DND-41 (cell line): ENCODE measurements around the gene IL12B.
"Not testable (repeated sequence)": the region's sequence is repeated elsewhere in the genome, so short reads cannot be mapped to it uniquely, and the experiment has no call there.

ENCODE experiments used
- ATAC-seq: fragments of 200-7000 bp; cut with Tn5 transposase; 3 replicates; pipeline ENCODE4 v1.9.1; 2021; ENCODE audit warnings: low read depth; ENCODE audit not compliant: insufficient read depth
- DNase-seq: peaks from one replicate; pipeline ENCODE4 v3.0.0-alpha.2; 2020
- H2AFZ ChIP-seq: 2 replicates; pipeline ENCODE4 v1.6.0; 2012; ENCODE audit warnings: low read depth, low read length
- H3K27ac ChIP-seq: 2 replicates; pipeline ENCODE4 v1.5.1; 2012; ENCODE audit warnings: low read length, inconsistent platforms
- H3K27me3 ChIP-seq: fragments of 200-600 bp; sonication (generic); 2 replicates; pipeline ENCODE4 v1.6.0; 2012; ENCODE audit warnings: low read length, mild to moderate bottlenecking, inconsistent platforms; ENCODE audit not compliant: insufficient read depth, poor library complexity
- H3K36me3 ChIP-seq: 2 replicates; pipeline ENCODE4 v1.5.1; 2012; ENCODE audit warnings: low read length, inconsistent platforms; ENCODE audit not compliant: insufficient read depth
- H3K4me1 ChIP-seq: 2 replicates; pipeline ENCODE4 v1.5.1; 2012; ENCODE audit warnings: mild to moderate bottlenecking, low read length; ENCODE audit not compliant: insufficient read depth
- H3K4me2 ChIP-seq: 2 replicates; pipeline ENCODE4 v1.6.0; 2012; ENCODE audit warnings: mild to moderate bottlenecking, moderate library complexity, low read length, inconsistent platforms; ENCODE audit not compliant: insufficient read depth
- H3K4me3 ChIP-seq, 2 experiments: fragments of 200-600 bp in 1 of 2; shearing (Covaris generic) in 1 of 2; 2 replicates each; pipeline ENCODE4 v1.5.1; 2012 to 2016; ENCODE audit warnings: inconsistent platforms in 2 of 2, low read length in 2 of 2, mild to moderate bottlenecking in 2 of 2, low read depth in 1 of 2, moderate library complexity in 1 of 2
- H3K79me2 ChIP-seq: 2 replicates; pipeline ENCODE4 v1.6.0; 2012; ENCODE audit warnings: low read length, inconsistent platforms; ENCODE audit not compliant: insufficient read depth
- H3K9ac ChIP-seq: 2 replicates; pipeline ENCODE4 v1.6.0; 2012; ENCODE audit warnings: low read depth, mild to moderate bottlenecking, inconsistent platforms, low read length, moderate library complexity
- H3K9me3 ChIP-seq: 2 replicates; pipeline ENCODE4 v1.5.1; 2012; ENCODE audit warnings: low read length, moderate library complexity, mild to moderate bottlenecking, inconsistent platforms; ENCODE audit not compliant: insufficient read depth, severe bottlenecking
- H4K20me1 ChIP-seq: 2 replicates; pipeline ENCODE4 v1.6.0; 2012; ENCODE audit warnings: low read length; ENCODE audit not compliant: insufficient read depth
- CTCF ChIP-seq: IDR thresholded peaks from 2 replicates; pipeline ENCODE4 v1.5.1; 2012; ENCODE audit warnings: borderline replicate concordance, low read length, moderate library complexity, mild to moderate bottlenecking; ENCODE audit not compliant: poor library complexity, severe bottlenecking; ENCODE audit errors: extremely low read depth
- EZH2 ChIP-seq: IDR thresholded peaks from 3 replicates; pipeline ENCODE4 v1.6.1; 2012; ENCODE audit warnings: borderline replicate concordance, low read depth, mild to moderate bottlenecking, moderate library complexity, low read length, inconsistent platforms; ENCODE audit not compliant: severe bottlenecking

Gene IL12B

GRCh38 chr5:159273923-159274322 is 56.4 kb downstream of the IL12B start:
- Histone ChIP-seq H3K4me1 (no peaks in the 10 kb centered on the region), H2AFZ (no peak overlapping the region), H3K27ac (no peak overlapping the region), H3K4me3 (no peak overlapping the region), H3K27me3 (no peaks in the 10 kb centered on the region), H3K79me2 (no peaks in the 10 kb centered on the region), H3K4me2 (no peak overlapping the region), H3K9ac (no peak overlapping the region), H3K36me3 (peaks cover 68% of the 10 kb centered on the region), H3K9me3 (no peaks in the 10 kb centered on the region), H4K20me1 (no peaks in the 10 kb centered on the region)
- TF ChIP-seq CTCF (no peak), EZH2 (no peak)
- DNase-seq: no peak
- ATAC-seq: no peak

DNA sequence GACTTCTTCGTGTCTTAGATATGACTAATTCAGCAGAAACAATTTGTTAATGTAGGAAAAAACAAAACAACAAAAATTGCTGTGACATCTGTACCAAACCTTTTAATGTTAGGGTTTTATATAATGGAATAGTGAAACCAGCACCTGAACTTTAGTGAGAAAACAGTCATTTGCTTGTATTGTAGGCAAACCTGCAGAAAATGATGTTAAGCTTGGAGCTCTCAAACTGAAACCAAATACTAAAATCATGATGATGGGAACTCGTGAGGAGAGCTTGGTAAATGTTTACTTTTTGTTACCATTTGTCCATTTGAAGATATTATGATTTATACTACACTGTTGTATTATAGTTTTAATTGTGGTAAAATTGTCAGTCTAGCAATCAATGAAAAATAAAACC is 60.6 kb downstream of the IL12B start:
- Histone ChIP-seq H3K4me2 (no peak overlapping the region), H4K20me1 (no peaks in the 10 kb centered on the region), H3K9ac (no peak overlapping the region), H3K9me3 (peaks cover 3% of the 10 kb centered on the region), H3K27ac (no peak overlapping the region), H3K36me3 (peaks cover 54% of the 10 kb centered on the region; the same call in 1 of the 2 replicates), H3K4me1 (peaks cover under 1% of the 10 kb centered on the region; the same call in 1 of the 2 replicates), H2AFZ (no peak overlapping the region), H3K27me3 (no peaks in the 10 kb centered on the region), H3K4me3 (no peak overlapping the region), H3K79me2 (peaks cover 11% of the 10 kb centered on the region; the same call in 1 of the 2 replicates)
- ATAC-seq (no peak), DNase-seq (no peak)
- TF ChIP-seq EZH2 (no peak), CTCF (no peak)

GRCh38 chr5:159266764-159267163 is 63.5 kb downstream of the IL12B start:
- H3K4me3 ChIP-seq, H3K27me3 ChIP-seq, ATAC-seq, H4K20me1 ChIP-seq, H3K9ac ChIP-seq, H3K9me3 ChIP-seq, H3K4me2 ChIP-seq, H3K27ac ChIP-seq, H2AFZ ChIP-seq, DNase-seq: not testable (repeated sequence)
- H3K36me3 ChIP-seq: peaks cover 36% of the 10 kb centered on the region; the same call in 1 of the 2 replicates
- peaks cover 21% of the 10 kb centered on the region for H3K4me1 ChIP-seq
- H3K79me2 ChIP-seq: peaks cover 40% of the 10 kb centered on the region
